ENCODE measurements around the gene ACAT2.

- TF ChIP-seq EZH2phosphoT487 (IDR thresholded peaks at IDR 0.05; ENCODE audit: borderline replicate concordance, low read length), result no peak
- no peak for TF ChIP-seq CTCF (IDR thresholded peaks at IDR 0.05; ENCODE audit: low read depth, low read length, poor library complexity, severe bottlenecking)
These were observed 16.3 kb downstream of the ACAT2 start for GRCh38 chr6:159778131-159778530.

Data from DOHH2 (cell line).